Stimulated activated CD8-positive, alpha-beta memory T cell treated with anti-CD3 and anti-CD28 coated beads, Interleukin-7, amount 100 ng/mL, for 4 hours (primary cell): ENCODE measurements around the gene EFCAB12.
A peak's percentile ranks its signal among the peaks of the same experiment; 100 is the strongest.

ENCODE experiments used
- DNase-seq, 2 donors: peaks; one replicate each; pipeline ENCODE4 v3.0.0-alpha.2; 2020; ENCODE audit warnings: low read depth in 2 of 2

The EFCAB12 gene

GRCh38 chr3:129445471-129445870, 17.0 kb upstream of the EFCAB12 start:
- no peak for DNase-seq

- DNase-seq = no peak
Observed at GRCh38 chr3:129442947-129443346, 14.5 kb upstream of the EFCAB12 start.

- DNase-seq = no peak
Observed at GRCh38 chr3:129442486-129442885, 14.1 kb upstream of the EFCAB12 start.

- no peak for DNase-seq
Observed at GRCh38 chr3:129441782-129442181, 13.3 kb upstream of the EFCAB12 start.

GRCh38 chr3:129441215-129441614, 12.8 kb upstream of the EFCAB12 start:
- DNase-seq = no peak

- DNase-seq = no peak
Observed at GRCh38 chr3:129440618-129441190, 12.3 kb upstream of the EFCAB12 start.

GRCh38 chr3:129439817-129440617, 11.6 kb upstream of the EFCAB12 start, which contains the start of the genes IFT122 and MBD4:
IFT122 (plus strand) TSS chr3:129440224; CDS start chr3:129440331, 107 bp downstream.
MBD4 (minus strand) TSS chr3:129439948; CDS start chr3:129439833, 115 bp downstream.
- peak; percentile 98 for DNase-seq

GRCh38 chr3:129439226-129439816, 10.9 kb upstream of the EFCAB12 start:
- DNase-seq = peak; percentile 12 to 30

GRCh38 chr3:129435367-129435766, 6.9 kb upstream of the EFCAB12 start:
- DNase-seq = no peak

- DNase-seq = no peak
Observed at GRCh38 chr3:129434140-129434539, 5.7 kb upstream of the EFCAB12 start.

- no peak for DNase-seq
Observed at GRCh38 chr3:129433565-129433964, 5.1 kb upstream of the EFCAB12 start.

GRCh38 chr3:129432671-129433070, 4.2 kb upstream of the EFCAB12 start:
- no peak for DNase-seq

- no peak for DNase-seq
Observed at GRCh38 chr3:129432036-129432435, 3.6 kb upstream of the EFCAB12 start.

- no peak for DNase-seq
Observed at GRCh38 chr3:129429602-129430001, 1.2 kb upstream of the EFCAB12 start.

GRCh38 chr3:129429080-129429451, 630 bp upstream of the EFCAB12 start:
- no peak for DNase-seq

GRCh38 chr3:129428007-129428375, 445 bp downstream of the EFCAB12 start:
- DNase-seq = no peak

GRCh38 chr3:129425619-129426018, 2.8 kb downstream of the EFCAB12 start:
- no peak for DNase-seq

- no peak for DNase-seq
Observed at GRCh38 chr3:129425213-129425612, 3.2 kb downstream of the EFCAB12 start.

GRCh38 chr3:129424185-129424841, 4.1 kb downstream of the EFCAB12 start:
- no peak for DNase-seq

GRCh38 chr3:129422897-129423296, 5.5 kb downstream of the EFCAB12 start:
- no peak for DNase-seq

- DNase-seq = no peak
Observed at GRCh38 chr3:129421988-129422745, 6.3 kb downstream of the EFCAB12 start.
